ENCODE results near the gene BANP.
"Not testable (repeated sequence)": the region's sequence is repeated elsewhere in the genome, so short reads cannot be mapped to it uniquely, and the experiment has no call there.

Gene BANP

GRCh38 chr16:87961623-87962022, 10.4 kb downstream of the BANP start:
- peak in 1 of 10 donors; percentile 36 for DNase-seq
- intact Hi-C loops (cut with DNase I) = no loop called here

DNA sequence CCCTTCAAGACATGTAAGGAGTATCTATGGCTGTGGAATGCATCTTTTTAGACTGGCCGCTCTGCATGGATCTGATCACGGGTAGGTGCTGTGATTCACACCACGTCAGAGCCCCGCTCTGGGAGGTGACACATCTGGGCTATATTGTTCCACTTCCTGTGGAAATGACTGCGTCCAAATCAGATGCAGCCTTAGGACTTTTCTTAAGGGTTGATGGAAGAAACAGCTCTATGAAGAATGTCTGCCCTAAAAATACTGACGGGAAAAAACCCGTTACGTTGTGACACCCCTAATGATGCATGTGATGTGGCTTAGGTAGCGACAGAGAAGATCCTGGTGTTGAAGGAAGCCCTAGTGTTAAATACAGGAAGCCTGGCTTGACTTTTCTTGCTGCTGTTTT, 12.2 kb downstream of the BANP start:
- intact Hi-C loops (cut with DNase I) = no loop called here
- peak in 1 of 10 donors; percentile 29 for DNase-seq

DNA sequence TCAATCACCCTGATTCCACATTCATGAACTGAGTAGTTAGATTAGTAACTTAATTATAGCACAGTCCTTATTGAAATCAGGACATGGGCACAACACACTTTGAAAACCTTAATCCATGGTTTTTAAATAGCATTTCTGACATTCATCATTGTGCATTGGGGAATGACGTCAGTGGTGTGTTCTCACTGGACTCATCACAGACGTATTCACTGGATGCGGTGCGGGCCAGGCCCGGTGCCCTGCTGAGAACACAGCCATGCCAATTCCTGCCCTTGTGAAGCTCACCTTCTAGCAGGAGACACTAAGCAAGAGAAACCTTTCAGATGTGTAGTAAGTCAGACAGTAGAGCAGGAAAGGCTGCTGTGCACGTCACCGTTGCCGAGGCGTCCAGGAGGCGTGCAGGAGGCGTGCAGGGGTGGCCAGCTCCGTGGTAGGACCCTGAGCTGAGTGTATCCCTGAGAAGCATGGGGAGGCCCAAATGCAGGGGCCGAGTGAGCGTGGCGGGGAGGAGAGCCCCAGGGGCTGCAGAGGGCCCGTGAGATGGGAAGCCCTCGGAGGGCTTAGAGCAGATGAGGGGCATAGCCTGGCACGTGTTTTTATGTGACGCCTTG, 12.9 kb downstream of the BANP start:
- DNase-seq = no peak
- intact Hi-C loops (cut with DNase I) = no loop called here

GRCh38 chr16:87965417-87965816, 14.2 kb downstream of the BANP start:
- intact Hi-C loops (cut with DNase I) = no loop called here
- no peak for DNase-seq

DNA sequence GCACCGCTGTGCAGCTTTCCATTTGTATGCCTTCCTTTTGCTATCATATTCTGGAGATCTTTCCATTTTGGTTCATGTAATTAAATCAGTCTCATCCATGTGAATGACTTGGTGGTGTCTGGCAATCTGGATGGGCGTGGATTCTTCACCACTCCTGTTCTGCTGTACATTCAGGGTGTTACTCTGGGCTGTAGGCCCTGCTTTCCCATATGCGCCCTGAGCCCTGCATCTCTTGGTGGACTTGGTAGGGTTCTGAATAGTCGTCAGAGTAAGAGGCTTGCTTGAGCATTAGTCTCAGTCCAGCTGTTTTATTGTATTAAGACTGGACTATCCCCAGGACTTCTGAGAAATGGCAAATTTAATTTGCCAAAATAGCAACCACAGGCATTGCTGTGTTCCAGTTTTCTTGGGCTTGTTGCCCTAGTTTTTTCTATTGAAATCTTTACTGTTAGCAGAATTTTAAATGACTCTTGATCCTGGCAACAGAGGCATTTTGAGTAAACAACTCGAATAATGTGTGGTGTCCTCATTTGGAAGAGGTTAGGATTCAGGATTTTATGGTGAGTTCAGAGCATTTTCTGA, 14.9 kb downstream of the BANP start:
- no peak for DNase-seq
- intact Hi-C loops (cut with DNase I) = no loop called here

DNA sequence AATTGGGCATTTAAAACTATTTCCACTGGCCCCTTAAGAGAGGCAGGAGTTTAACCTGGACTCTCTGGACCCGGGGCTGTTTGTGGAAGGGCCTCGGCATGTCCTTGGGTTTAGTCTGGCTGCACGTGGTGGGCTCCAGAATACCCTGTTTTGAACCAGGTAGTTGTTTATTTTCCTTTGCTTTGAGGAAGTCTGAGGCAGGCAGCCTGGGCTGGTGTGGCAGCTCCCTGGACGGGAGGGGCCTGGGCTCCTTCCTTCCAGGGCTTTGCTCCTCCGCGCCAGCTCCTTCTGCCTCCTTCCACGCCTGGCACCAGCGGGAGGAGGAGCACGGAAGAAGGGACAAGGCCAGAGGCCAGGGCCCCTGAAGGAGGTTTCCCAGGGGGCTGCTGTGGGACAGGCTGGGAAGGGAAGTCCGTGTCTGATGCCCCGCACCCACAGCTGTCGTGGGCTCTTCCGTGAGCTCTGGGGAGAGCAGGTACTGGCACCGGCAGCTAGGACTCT, 15.5 kb downstream of the BANP start:
- intact Hi-C loops (cut with DNase I) = no loop called here
- DNase-seq = peak in 1 of 10 donors; percentile 83

GRCh38 chr16:87968541-87968940, 17.3 kb downstream of the BANP start:
- intact Hi-C loops (cut with DNase I) = no loop called here
- no peak for DNase-seq

GRCh38 chr16:87970186-87970585, 19.0 kb downstream of the BANP start:
- DNase-seq = no peak
- intact Hi-C loops (cut with DNase I) = no loop called here

DNA sequence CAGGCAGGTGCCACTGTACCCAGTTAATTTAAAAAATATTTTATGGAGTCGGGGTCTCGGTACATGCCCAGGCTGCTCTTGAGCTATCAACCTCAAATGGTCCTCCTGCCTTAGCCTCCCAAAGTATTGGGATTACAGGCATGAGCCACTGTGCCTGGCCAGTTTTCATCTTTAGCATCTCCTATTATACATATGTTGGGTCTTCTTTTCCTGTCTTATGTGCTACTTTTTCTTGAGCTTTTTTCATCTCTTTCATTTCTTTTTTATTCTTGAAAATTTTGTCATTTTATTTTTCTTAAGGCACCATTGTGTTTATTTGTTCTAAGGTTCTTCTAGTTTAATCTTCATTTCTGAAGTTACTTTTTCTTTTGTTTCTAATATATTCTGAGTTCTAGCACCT, 20.7 kb downstream of the BANP start:
- DNase-seq = no peak
- intact Hi-C loops (cut with DNase I) = no loop called here

DNA sequence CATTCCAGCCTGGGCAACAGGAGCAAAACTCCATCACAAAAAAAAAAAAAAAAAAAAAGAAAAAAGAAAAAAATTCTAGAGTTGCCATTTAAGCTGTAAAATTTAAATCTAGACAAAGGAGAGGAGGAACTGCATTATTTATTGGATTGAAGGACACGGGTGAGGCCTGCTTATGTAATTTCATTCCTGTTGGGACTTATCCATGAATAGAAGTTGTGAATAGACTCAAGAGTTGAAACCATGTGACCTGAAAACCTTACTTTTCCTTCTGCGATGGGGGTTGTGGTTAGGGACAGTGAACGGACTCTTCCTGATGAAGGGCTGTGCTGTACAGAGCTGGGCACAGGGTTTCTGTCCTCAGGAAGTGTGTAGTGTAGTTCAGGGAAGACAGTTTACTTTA, 22.5 kb downstream of the BANP start:
- no peak for DNase-seq
- intact Hi-C loops (cut with DNase I) = no loop called here

GRCh38 chr16:87974178-87974577, 22.9 kb downstream of the BANP start:
- no peak for DNase-seq
- intact Hi-C loops (cut with DNase I) = no loop called here

GRCh38 chr16:87976665-87977064, 25.4 kb downstream of the BANP start:
- DNase-seq = no peak
- intact Hi-C loops (cut with DNase I) = no loop called here

- intact Hi-C loops (cut with DNase I) = no loop called here
- no peak for DNase-seq
Measured at GRCh38 chr16:87978127-87978526, 26.9 kb downstream of the BANP start.

- intact Hi-C loops (cut with DNase I) = no loop called here
- no peak for DNase-seq
Measured at GRCh38 chr16:87979352-87979751, 28.1 kb downstream of the BANP start.

GRCh38 chr16:87979911-87980630, 28.8 kb downstream of the BANP start:
- DNase-seq; intact Hi-C loops (cut with DNase I): not testable (repeated sequence)

- intact Hi-C loops (cut with DNase I); DNase-seq: not testable (repeated sequence)
Measured at GRCh38 chr16:87981376-87981775, 30.1 kb downstream of the BANP start.

DNA sequence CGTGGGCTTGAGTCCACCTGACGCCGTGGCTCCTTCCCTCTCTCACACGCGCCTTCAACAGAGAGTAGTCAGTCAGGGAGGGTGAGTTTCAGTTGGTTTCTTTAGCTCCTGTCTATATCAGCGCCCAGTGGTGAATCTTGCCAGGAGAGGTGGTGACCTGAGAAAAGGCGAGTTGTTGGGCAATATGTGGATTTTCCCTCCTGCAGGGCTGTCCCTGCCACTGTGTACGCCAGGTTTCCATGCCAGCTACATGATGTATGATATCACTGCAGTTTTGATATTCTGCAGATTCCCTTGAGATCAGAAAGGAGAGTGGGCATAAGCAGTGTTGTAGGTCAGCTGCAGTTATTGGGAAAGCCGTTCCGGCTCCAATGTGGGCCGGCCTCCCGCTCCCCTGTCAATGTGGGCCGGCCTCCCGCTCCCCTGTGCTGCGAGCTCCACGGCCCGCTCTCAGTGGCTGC, 31.4 kb downstream of the BANP start:
- intact Hi-C loops (cut with DNase I) = no loop called here
- DNase-seq = no peak

DNA sequence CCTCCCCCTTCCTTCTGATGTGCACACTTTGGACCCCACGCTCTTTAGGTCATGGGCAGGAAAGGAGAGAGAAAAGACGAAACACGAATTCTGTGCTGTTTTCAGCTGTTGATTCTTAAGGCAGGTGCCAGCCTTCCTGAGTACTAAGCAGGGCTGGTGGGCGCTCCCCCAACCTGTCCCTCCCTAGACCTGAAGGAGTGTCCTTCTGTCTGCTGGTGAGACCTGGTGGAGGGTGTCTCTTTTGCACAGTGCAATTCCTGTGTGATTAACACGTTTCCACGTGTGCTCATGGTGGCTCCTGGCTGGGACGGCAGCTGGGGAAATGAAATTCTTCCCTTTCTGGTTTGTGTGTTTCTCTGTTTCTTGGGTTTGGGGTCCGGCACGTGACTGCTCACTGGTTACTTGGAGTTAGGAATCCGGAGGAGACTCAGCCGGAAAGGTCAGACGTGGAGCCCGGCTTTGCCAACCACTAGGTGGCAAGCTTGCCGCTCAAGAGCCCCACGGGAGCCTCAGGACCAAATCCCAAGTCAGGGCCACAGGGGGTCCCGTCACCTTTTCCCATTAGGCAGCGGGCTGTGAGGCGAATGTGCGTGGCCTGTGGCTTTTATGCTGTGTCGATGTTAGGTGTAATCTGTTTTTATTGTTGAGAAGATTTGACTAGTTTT, 32.0 kb downstream of the BANP start:
- DNase-seq; intact Hi-C loops (cut with DNase I): not testable (repeated sequence)

DNA sequence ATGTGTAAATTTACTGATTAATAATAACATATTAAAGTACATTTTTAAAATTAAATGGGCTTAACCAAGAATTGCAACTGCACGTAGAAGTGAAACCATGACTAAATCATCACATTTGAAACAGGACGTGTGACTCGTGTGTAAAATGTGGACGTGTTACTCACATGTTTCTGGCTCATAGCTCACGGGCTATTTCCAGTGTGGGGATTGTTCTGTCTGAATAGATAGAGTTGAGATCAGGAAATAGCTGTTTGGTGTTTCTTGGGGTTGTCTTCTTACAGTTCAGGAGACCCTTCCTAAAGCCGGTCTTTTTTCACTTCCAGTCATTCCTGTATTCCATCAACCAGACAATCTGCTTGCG, 32.5 kb downstream of the BANP start:
- DNase-seq; intact Hi-C loops (cut with DNase I): not testable (repeated sequence)

GRCh38 chr16:87984180-87984579, 32.9 kb downstream of the BANP start:
- intact Hi-C loops (cut with DNase I) = not testable (repeated sequence)

DNA sequence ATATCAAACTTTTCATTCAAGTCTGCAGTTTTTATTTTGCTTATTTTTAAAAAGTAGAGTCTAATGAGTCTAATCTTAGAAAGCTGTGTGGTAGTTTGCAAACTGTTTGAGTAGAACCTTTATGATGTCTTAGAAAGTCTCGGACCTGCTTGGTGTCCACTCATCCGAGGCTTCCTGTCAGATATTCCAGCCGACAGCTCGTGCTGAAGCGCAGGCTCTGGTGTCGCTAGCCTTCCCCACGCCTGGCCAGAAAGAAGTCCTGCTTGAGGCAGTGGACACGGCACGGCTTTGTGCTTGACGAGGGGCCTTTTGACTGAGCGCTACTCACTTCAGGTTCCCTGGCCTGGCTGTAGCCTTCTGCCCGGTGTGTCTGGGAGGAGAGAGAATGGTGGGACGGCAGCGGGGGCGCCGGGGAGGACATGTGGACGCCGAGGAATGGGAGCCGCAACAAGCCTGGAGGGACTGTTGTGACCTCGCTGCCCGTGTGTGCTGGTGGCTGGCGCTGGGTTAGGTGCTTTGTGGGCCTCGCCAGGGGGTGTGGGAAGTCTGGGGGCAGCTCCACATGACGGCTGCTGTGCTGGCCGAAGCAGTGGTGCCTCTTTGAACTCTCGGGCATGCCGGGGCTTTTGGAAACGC, 33.5 kb downstream of the BANP start:
- DNase-seq = no peak
- intact Hi-C loops (cut with DNase I) = no loop called here

More at GRCh38 chr16:87984180-87984579, 32.9 kb downstream of the BANP start:
- DNase-seq = not testable (repeated sequence)
